A549 (cell line): ENCODE measurements around the gene TTLL3.

Experiments
- CEBPB ChIP-seq, 2 experiments: fragments of >200 bp in 1 of 2; sonication (Bioruptor Twin) in 1 of 2; formaldehyde crosslinking in 1 of 2; IDR thresholded peaks; 2 replicates each; pipeline ENCODE4 v1.6.1; 2012 to 2016
- CTCF ChIP-seq: fragments of >200 bp; sonication (Bioruptor Twin); formaldehyde crosslinking; IDR thresholded peaks from 3 replicates; pipeline ENCODE4 v1.5.1; 2016
- ELK1 ChIP-seq: fragments of 150-350 bp; IDR thresholded peaks from 2 replicates; pipeline ENCODE4 v1.6.1; 2014; ENCODE audit warnings: low read depth, mild to moderate bottlenecking, low read length
- MAFK ChIP-seq: fragments of 450-650 bp; IDR thresholded peaks from 2 replicates; pipeline ENCODE4 v1.6.1; 2014; ENCODE audit not compliant: partially characterized antibody
- POLR2A ChIP-seq: IDR thresholded peaks from 2 replicates; pipeline ENCODE4 v1.6.1; 2012; ENCODE audit warnings: mild to moderate bottlenecking, low read length
- RAD21 ChIP-seq, 2 experiments: fragments of >200 bp in 1 of 2; sonication (Bioruptor Twin) in 1 of 2; formaldehyde crosslinking in 1 of 2; IDR thresholded peaks in 1 of 2; conservative IDR thresholded peaks in 1 of 2; 2 replicates in 1 of 2; 3 replicates in 1 of 2; pipeline ENCODE4 v1.6.1; 2012 to 2018; ENCODE audit warnings: inconsistent platforms in 1 of 2
- RCOR1 ChIP-seq: fragments of 150-350 bp; IDR thresholded peaks from 2 replicates; pipeline ENCODE4 v1.6.1; 2014; ENCODE audit warnings: antibody characterized with exemption, low read length, low read depth
- RFX5 ChIP-seq: fragments of 450-650 bp; IDR thresholded peaks from 2 replicates; pipeline ENCODE4 v1.7.1; 2014; ENCODE audit warnings: antibody characterized with exemption, mild to moderate bottlenecking, moderate library complexity
- RNF2 ChIP-seq: fragments of 200-600 bp; sonication (generic); IDR thresholded peaks from 2 replicates; pipeline ENCODE4 v1.6.1; 2016; ENCODE audit warnings: low read depth, mild to moderate bottlenecking, antibody characterized with exemption, moderate library complexity, borderline replicate concordance
- SMC3 ChIP-seq: fragments of >200 bp; sonication (Bioruptor Twin); formaldehyde crosslinking; IDR thresholded peaks from 3 replicates; pipeline ENCODE4 v1.6.1; 2018; ENCODE audit warnings: inconsistent platforms
- TF ChIP-seq, protein P1 (sequence below): IDR thresholded peaks from 2 replicates; pipeline ENCODE4 v1.6.1; 2012

DNA sequence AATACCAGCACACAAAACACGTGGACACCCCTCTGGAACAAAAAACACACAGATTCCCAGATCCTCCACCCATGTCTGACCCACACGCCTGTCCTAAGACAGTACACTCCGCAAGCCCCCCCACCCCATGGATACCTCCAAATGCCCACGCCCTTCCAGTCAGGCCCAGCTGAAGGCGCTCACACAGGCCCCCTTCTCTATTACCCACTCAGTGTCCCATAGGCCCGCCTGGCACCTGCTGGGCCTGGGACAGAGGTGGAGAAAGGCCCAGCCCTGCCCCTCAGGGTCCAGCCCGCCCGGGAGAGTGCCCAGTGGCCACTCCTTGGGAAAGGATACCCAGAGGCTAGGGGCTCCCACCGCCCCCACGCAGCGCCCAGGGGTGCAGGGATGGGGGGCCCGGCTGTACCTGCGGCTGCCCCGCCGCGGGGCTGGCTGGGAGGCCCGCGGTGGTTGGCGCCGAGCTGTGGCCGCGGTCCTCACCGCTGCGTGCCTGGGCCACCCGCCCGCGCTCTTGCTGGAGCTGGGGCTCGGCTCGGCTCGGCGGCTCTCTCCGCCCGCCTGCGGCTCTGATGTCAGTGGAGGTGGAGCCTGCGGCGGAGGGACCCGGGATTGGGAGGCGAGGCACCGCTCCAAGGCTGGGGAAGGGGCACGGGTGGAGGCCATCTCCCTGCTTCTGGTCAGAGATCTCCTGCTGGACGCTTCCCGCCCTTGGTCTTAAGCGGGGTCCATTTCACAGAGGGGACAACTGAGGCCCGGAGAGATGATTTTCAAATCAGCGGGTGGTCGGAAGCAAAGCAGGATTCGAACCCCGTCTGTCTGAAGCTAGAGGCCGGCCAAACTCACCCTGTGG is 40.4 kb upstream of the TTLL3 start, which contains the start of gene CAMK1:
- TF ChIP-seq CTCF (no peak), CEBPB (IDR thresholded peaks at IDR 0.05) (no peak), RNF2 (no peak), RCOR1 (no peak), POLR2A (peak; percentile 69), RAD21 (conservative IDR thresholded peaks at IDR 0.05 in 1 of 2, IDR thresholded peaks at IDR 0.05 in 1 of 2) (no peak), ELK1 (no peak), SMC3 (no peak), MAFK (no peak), RFX5 (no peak)
- TF ChIP-seq, protein P1, sequence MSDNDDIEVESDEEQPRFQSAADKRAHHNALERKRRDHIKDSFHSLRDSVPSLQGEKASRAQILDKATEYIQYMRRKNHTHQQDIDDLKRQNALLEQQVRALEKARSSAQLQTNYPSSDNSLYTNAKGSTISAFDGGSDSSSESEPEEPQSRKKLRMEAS = peak; percentile 32; the same call in 1 of the 2 replicates
